GM21423 (cell line): ENCODE data around the gene IGF2.

ENCODE experiments used
- ATAC-seq: cut with Tn5 transposase; IDR thresholded peaks from one replicate; pipeline ENCODE4 v1.9.1; 2021; ENCODE audit warnings: mild to moderate bottlenecking, moderate library complexity; ENCODE audit not compliant: unreplicated experiment

IGF2 gene

GRCh38 chr11:2093575-2094353, 45.4 kb downstream of the IGF2 start:
- ATAC-seq, result no peak

- no peak for ATAC-seq
Observed at GRCh38 chr11:2092956-2093412, 46.2 kb downstream of the IGF2 start.

- no peak for ATAC-seq
Observed at GRCh38 chr11:2092464-2092910, 46.7 kb downstream of the IGF2 start.

GRCh38 chr11:2091786-2092463, 47.3 kb downstream of the IGF2 start:
- no peak for ATAC-seq

GRCh38 chr11:2091112-2091746, 48.0 kb downstream of the IGF2 start:
- no peak for ATAC-seq

- no peak for ATAC-seq
Observed at GRCh38 chr11:2090172-2091111, 48.7 kb downstream of the IGF2 start.

GRCh38 chr11:2089536-2090165, 49.5 kb downstream of the IGF2 start:
- no peak for ATAC-seq

- no peak for ATAC-seq
Observed at GRCh38 chr11:2088746-2089535, 50.2 kb downstream of the IGF2 start.

GRCh38 chr11:2088284-2088683, 50.9 kb downstream of the IGF2 start:
- no peak for ATAC-seq

- ATAC-seq, result no peak
Observed at GRCh38 chr11:2086239-2087040, 52.7 kb downstream of the IGF2 start.

GRCh38 chr11:2085251-2086066, 53.7 kb downstream of the IGF2 start:
- no peak for ATAC-seq

GRCh38 chr11:2084721-2085120, 54.5 kb downstream of the IGF2 start:
- no peak for ATAC-seq
